ENCODE data around the gene NRF1.

DNA sequence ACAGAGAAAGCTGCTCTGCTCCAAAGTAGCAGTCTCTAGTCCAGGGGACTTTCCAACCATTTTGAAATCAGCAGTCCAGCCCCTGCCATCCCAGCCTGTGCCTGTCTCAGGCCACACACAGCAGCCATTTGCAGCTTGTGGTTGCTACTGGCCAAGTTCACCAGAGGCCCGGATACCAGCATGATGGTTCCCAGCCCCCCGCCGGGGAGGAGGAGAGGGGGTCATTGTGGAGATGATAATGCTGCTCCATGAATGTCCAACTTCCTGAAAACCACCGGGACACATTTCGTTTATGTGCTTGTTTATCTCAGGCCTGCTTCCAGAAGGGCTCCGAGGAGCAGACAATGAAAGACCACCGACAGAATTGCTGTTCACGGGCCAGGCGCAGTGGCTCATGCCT, 181.2 kb downstream of the NRF1 start:
- TF ChIP-seq POLR2A (IDR thresholded peaks at IDR 0.05; ENCODE audit: low read length) (no peak), JUN (IDR thresholded peaks at IDR 0.05) (no peak), EP300 (IDR thresholded peaks at IDR 0.05) (no peak)
- TF ChIP-seq, protein P1, sequence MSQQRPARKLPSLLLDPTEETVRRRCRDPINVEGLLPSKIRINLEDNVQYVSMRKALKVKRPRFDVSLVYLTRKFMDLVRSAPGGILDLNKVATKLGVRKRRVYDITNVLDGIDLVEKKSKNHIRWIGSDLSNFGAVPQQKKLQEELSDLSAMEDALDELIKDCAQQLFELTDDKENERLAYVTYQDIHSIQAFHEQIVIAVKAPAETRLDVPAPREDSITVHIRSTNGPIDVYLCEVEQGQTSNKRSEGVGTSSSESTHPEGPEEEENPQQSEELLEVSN (IDR thresholded peaks at IDR 0.05; ENCODE audit: borderline replicate concordance, low read depth), result no peak
- TF ChIP-seq, protein P2, sequence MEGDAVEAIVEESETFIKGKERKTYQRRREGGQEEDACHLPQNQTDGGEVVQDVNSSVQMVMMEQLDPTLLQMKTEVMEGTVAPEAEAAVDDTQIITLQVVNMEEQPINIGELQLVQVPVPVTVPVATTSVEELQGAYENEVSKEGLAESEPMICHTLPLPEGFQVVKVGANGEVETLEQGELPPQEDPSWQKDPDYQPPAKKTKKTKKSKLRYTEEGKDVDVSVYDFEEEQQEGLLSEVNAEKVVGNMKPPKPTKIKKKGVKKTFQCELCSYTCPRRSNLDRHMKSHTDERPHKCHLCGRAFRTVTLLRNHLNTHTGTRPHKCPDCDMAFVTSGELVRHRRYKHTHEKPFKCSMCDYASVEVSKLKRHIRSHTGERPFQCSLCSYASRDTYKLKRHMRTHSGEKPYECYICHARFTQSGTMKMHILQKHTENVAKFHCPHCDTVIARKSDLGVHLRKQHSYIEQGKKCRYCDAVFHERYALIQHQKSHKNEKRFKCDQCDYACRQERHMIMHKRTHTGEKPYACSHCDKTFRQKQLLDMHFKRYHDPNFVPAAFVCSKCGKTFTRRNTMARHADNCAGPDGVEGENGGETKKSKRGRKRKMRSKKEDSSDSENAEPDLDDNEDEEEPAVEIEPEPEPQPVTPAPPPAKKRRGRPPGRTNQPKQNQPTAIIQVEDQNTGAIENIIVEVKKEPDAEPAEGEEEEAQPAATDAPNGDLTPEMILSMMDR (IDR thresholded peaks at IDR 0.05), result no peak

Measured in A549 (cell line).